ENCODE results near the gene GABBR1.

Gene GABBR1

DNA sequence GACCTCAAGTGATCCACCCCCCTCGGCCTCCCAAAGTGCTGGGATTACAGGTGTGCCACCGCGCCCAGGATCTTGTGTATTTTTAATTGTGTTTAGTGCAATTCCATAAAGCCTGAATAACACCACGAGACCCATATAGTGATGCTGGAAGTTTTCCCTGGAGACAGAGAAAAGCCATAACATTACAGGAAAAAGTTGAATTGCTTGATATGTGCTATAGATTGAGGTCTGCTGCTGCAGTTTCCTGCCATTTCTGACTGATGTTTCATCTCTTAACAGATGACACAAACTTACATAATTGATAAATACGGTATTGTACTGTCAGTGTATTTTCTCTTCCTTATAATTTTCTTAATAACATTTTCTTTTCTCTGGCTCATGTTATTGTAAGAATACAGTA, 66.1 kb downstream of the GABBR1 start:
- no peak for DNase-seq (ENCODE audit: low read depth in 2 of 2)

DNA sequence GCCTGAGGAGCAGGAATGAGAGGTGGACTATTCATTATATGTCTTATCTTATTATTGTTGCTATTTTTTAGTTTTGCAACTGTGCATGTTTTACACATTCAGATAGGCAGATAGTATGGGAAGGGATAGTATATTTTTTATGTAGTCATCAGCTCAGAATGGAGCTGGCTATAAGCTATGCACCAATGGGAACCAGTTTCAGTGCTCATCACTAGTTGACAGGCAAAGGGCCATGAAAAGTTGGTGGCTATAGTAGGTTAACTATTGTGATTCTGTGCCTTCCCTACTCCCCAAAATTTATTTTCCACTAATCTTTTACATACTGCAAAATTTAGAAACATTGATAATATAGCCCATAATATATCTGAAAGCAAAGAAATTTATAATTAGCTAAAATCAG, 68.1 kb downstream of the GABBR1 start:
- DNase-seq (ENCODE audit: low read depth in 2 of 2), result no peak

DNA sequence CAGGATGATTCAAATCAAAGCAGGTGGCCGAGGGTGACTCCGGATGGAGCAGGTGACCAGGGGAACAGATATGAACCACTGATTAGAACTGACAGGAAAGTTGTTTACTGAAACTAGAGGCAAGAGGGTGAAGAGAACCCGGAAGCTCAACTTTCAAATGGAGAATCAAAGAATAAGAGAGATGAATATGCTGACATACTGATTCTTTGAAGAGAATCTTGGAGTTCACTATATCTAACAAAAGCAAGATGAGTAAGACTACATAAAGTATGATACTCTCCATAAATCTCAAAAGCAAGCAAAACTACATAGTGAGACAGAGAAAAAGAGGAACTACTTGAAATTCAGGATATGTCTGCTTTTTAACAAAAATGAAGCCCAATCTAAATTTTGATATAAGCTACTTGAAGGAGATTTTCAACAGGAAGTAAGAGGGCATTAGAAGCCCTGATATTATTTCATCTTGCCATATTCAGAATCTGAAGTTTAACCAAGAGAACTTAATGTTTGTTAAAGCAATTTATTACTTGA, 69.5 kb downstream of the GABBR1 start:
- DNase-seq (ENCODE audit: low read depth in 2 of 2), result no peak

GRCh38 chr6:29561606-29562181, 71.3 kb downstream of the GABBR1 start:
- DNase-seq (ENCODE audit: low read depth in 2 of 2), result no peak

- no peak for DNase-seq (ENCODE audit: low read depth in 2 of 2)
Measured at GRCh38 chr6:29561091-29561490, 71.9 kb downstream of the GABBR1 start.

- no peak for DNase-seq (ENCODE audit: low read depth in 2 of 2)
Measured at GRCh38 chr6:29559524-29560287, 73.3 kb downstream of the GABBR1 start, which contains the start of gene UBD. Gene UBD, minus strand, starts transcription at chr6:29559732. Its CDS starts 31 bp downstream, at chr6:29559701.

DNA sequence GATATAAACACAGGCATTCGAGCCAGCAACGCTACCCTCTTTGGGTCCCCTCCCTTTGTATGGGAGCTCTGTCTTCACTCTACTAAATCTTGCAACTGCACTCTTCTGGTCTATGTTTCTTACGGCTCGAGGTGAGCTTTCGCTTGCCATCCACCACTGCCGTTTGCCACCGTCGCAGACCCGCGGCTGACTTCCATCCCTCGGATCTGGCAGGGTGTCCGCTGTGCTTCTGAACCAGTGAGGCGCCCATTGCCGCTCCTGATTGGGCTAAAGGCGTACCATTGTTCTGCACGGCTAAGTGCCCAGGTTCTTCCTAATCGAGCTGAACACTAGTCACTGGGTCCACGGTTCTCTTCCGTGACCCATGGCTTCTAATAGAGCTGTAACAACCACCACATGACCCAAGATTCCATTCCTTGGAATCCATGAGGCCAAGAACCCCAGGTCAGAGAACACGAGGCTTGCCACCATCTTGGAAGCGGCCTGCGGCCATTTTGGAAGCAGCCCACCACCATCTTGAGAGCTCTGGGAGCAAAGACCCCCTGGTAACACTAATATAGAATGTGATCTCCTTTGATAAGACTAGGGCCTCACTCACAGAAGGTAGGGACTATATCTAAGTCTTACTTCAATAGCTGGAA, 74.4 kb downstream of the GABBR1 start:
- DNase-seq (ENCODE audit: low read depth in 2 of 2), result no peak

- no peak for DNase-seq (ENCODE audit: low read depth in 2 of 2)
Measured at GRCh38 chr6:29557320-29557719, 75.7 kb downstream of the GABBR1 start.

DNA sequence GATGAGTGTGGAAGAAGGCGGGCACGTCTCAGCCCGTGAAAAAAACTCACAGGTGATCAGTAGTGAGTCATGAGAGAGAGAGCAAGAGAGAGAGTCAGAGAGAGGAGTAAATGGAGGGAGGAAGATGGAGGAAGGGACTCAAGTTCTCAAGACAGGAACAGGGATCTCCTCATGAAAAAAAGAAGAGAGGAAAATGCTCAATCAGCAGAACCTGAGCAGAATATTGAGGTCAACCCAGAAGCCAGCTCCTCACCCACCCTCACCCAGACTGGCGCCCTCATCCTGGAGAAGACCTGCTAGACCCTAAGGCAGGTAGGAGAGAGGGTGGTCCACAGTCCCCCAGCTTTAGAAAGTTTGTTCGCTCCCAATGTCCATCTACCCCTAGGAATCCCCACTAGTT, 78.2 kb downstream of the GABBR1 start:
- DNase-seq (ENCODE audit: low read depth in 2 of 2), result no peak

GRCh38 chr6:29553268-29554057, 79.5 kb downstream of the GABBR1 start:
- no peak for DNase-seq (ENCODE audit: low read depth in 2 of 2)

GRCh38 chr6:29552512-29553051, 80.4 kb downstream of the GABBR1 start:
- peak in 1 of 2 donors; percentile 20 for DNase-seq (ENCODE audit: low read depth in 2 of 2)

- no peak for DNase-seq (ENCODE audit: low read depth in 2 of 2)
Measured at GRCh38 chr6:29547573-29547972, 85.4 kb downstream of the GABBR1 start.

GRCh38 chr6:29537714-29538403, 95.1 kb downstream of the GABBR1 start:
- no peak for DNase-seq (ENCODE audit: low read depth in 2 of 2)

DNA sequence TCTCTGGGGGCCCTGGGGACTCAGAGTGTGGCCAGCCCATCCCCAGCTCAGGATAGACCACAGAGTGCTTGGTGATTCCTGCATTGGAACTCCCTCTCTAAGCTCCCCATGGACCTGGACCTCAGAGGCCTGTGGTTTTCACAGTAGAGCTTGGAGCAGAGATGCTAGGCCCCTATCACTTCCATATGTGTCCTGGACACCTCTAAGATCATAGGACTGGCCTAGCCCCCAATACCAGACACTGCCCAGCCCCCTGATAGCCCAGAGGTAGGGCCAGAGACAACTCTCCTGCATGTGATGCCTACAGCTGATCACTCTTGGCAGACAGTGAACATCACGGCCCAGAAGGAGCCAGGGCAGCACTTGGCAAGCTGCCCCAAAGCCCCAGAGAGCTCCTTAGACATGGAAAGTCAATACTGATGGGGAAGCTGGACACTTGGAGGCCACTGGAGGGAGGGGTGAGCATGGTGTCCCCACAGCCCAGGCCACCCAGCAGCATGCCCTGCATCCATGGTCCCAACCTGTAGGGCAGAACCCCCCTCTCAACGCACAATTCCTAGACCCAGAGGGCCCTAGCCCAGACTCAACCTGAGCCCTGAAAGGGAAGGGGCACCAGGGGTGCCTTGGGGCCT, 100.5 kb downstream of the GABBR1 start:
- DNase-seq (ENCODE audit: low read depth in 2 of 2), result no peak

GRCh38 chr6:29531668-29532067, 101.3 kb downstream of the GABBR1 start:
- no peak for DNase-seq (ENCODE audit: low read depth in 2 of 2)

DNA sequence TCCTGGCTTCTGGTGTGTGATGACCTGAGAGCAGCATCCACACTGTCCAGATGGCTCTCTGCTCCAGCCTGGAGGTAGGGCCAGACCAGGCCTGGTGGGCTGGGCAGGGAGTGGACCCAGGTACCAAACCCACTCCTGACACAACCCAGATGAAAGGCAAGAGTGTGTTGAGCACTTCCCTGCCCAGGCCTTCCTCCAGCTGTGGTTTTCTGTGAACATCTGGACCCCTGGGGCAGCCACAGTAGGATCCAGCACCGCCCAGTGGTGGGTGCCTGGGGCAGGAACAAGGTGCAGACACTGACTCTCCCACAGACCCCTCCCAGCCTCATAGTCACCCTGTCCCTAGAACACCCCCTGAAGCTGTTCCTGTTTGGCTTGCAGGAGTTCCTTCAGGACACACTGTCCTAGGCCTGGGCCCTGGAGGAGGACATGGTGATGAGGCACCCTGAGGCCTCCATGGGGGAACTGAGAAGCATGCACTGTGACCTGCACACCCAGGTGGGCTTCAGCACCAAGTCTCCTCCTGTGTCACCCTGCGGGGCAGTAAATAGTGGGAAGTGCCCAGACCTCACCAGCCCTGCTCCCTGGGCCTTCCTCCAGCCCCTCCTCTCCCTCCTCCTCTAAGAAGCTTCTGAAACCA, 102.2 kb downstream of the GABBR1 start:
- DNase-seq (ENCODE audit: low read depth in 2 of 2), result no peak

DNA sequence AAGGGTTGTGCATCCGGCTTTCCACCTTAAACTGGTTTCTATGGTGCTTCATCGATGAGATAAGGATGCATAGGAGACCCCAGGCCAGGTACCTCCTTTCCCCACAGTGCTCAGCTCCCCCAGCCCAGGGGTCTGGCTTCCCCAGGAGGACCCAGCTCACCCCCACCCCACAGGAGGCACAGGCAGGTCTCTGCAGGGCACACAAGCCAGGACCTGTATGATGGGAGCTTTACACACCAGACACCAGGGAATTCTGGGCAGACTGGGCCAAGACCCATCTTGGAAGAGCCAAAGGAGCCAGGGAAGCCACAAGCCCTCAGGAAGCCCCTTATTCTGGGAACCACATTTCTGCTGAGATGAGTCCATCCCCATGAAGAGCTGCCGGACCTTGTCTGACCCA, 103.0 kb downstream of the GABBR1 start:
- no peak for DNase-seq (ENCODE audit: low read depth in 2 of 2)

- no peak for DNase-seq (ENCODE audit: low read depth in 2 of 2)
Measured at GRCh38 chr6:29528988-29529560, 103.9 kb downstream of the GABBR1 start.

DNA sequence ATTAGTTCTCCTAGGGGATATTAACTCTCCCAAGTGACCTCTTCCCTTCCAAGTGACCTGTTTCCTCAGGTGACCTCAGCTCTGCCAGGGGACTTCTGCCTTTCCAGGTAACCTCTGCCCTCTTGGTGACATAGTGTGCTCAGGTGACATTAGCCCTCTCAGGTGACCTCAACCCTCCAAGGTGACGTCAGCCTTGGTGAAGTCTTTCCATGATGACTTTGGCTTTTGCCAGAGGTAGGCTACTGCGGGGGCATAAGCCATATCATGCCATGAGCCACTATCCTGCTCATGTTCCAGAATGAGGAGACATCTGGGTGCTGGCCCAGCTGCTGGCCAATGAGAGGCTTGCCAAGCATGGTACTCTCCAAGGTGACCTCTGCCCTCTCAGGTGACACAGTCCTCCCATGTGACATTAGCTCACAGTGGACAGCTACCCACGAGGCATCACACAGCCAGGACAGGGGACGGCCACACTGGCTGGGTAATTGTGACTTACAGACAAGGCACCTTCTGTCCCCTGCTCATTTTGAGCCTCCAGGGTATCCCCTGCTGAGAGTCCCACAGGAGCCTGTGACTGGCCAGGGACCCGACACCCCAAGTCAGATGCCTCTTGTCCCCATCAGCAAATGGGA, 104.6 kb downstream of the GABBR1 start:
- no peak for DNase-seq (ENCODE audit: low read depth in 2 of 2)

Measured in activated CD4-positive, alpha-beta T cell treated with anti-CD3 and anti-CD28 coated beads for 24 hours (primary cell).